ENCODE data around the gene USP43. TPM values are rescaled to one million over a fixed set of nuclear protein-coding genes. Genes with fewer than 3 reads are reported as not detected.

The USP43 gene
- total RNA-seq, 1 experiment from 2014 or later = 8.1 TPM

GRCh38 chr17:9647014-9647413 is 1.7 kb downstream of the USP43 start:
- no peaks in the 10 kb centered on the region for H4K20me1 ChIP-seq (ENCODE audit: low read length)
- no peaks in the 10 kb centered on the region for H3F3A ChIP-seq (ENCODE audit: low read length, unreplicated experiment)
- peak overlapping the region; percentile 95; the same call in 1 of the 2 replicates for H3K9ac ChIP-seq (ENCODE audit: low read length)
- H2AFZ ChIP-seq (ENCODE audit: low read length) = peak overlapping the region; percentile 29; the same call in 1 of the 2 replicates
- no peaks in the 10 kb centered on the region for H3K9me3 ChIP-seq (ENCODE audit: low read length)
- intact Hi-C loops (cut with micrococcal nuclease) = loop anchor here (10.0 kb wide), 1 partner anchor 78 kb away; no protein-coding TSS in a partner anchor
- no peaks in the 10 kb centered on the region for H3K27me3 ChIP-seq (ENCODE audit: low read length)
- no TSS peak for BruUV-seq (replicated peaks)
- peaks cover 17% of the 10 kb centered on the region; the same call in 1 of the 2 replicates for H3K4me1 ChIP-seq (ENCODE audit: insufficient read depth, low read length)
- DNase-seq (peak; percentile 78), ATAC-seq (no peak)
- H3K4me3 ChIP-seq (ENCODE audit: low read length) = peak overlapping the region; percentile 77
- no peaks in the 10 kb centered on the region for H3K9me2 ChIP-seq (replicated peaks; ENCODE audit: low read length)
- peaks cover 68% of the 10 kb centered on the region for H3K79me2 ChIP-seq (ENCODE audit: low read length)
- H3K36me3 ChIP-seq (ENCODE audit: low read depth, low read length) = no peaks in the 10 kb centered on the region
- peak overlapping the region; percentile 86 for H3K4me2 ChIP-seq (ENCODE audit: low read length)
- peak overlapping the region; percentile 37 for H3K27ac ChIP-seq (ENCODE audit: low read length)
- POLR2A ChIA-PET (ENCODE audit: unreplicated experiment) = no interaction called here
- CTCF ChIA-PET = interaction anchor here (0.6 kb wide), 1 partner anchor 94 kb away, joined by 10 read pairs; no protein-coding TSS in a partner anchor
- TF ChIP-seq EZH2 (IDR thresholded peaks at IDR 0.05; ENCODE audit: low read length, unreplicated experiment) (no peak), EZH2phosphoT487 (IDR thresholded peaks at IDR 0.05; ENCODE audit: borderline replicate concordance, low read length) (no peak), CTCF (conservative IDR thresholded peaks at IDR 0.05; ENCODE audit: low read depth, low read length) (no peak)

- peaks cover 13% of the 10 kb centered on the region; the same call in 1 of the 2 replicates for H3K4me1 ChIP-seq (ENCODE audit: insufficient read depth, low read length)
- H3K4me2 ChIP-seq (ENCODE audit: low read length) = peak overlapping the region; percentile 85
- H3F3A ChIP-seq (ENCODE audit: low read length, unreplicated experiment) = no peaks in the 10 kb centered on the region
- H3K9ac ChIP-seq (ENCODE audit: low read length) = peak overlapping the region; percentile 34; the same call in 1 of the 2 replicates
- peaks cover 80% of the 10 kb centered on the region for H3K79me2 ChIP-seq (ENCODE audit: low read length)
- intact Hi-C loops (cut with micrococcal nuclease) = loop anchor here (1.0 to 10.0 kb wide), 2 partner anchors 29 to 76 kb away; no protein-coding TSS in a partner anchor
- CTCF ChIA-PET = no interaction called here
- no peaks in the 10 kb centered on the region for H3K9me2 ChIP-seq (replicated peaks; ENCODE audit: low read length)
- peak overlapping the region; percentile 63 for H3K4me3 ChIP-seq (ENCODE audit: low read length)
- H3K9me3 ChIP-seq (ENCODE audit: low read length) = no peaks in the 10 kb centered on the region
- peak; percentile 1; the same call in 1 of the 2 replicates for ATAC-seq
- peak overlapping the region; percentile 9; the same call in 1 of the 2 replicates for H2AFZ ChIP-seq (ENCODE audit: low read length)
- DNase-seq = no peak
- H3K27me3 ChIP-seq (ENCODE audit: low read length) = no peaks in the 10 kb centered on the region
- H4K20me1 ChIP-seq (ENCODE audit: low read length) = no peaks in the 10 kb centered on the region
- H3K36me3 ChIP-seq (ENCODE audit: low read depth, low read length) = no peaks in the 10 kb centered on the region
- TF ChIP-seq EZH2 (IDR thresholded peaks at IDR 0.05; ENCODE audit: low read length, unreplicated experiment) (no peak), EZH2phosphoT487 (IDR thresholded peaks at IDR 0.05; ENCODE audit: borderline replicate concordance, low read length) (no peak), CTCF (conservative IDR thresholded peaks at IDR 0.05; ENCODE audit: low read depth, low read length) (no peak)
- no TSS peak for BruUV-seq (replicated peaks)
- H3K27ac ChIP-seq (ENCODE audit: low read length) = peak overlapping the region; percentile 72
- POLR2A ChIA-PET (ENCODE audit: unreplicated experiment) = no interaction called here
Observed at GRCh38 chr17:9648521-9649110, 3.3 kb downstream of the USP43 start.

- H3F3A ChIP-seq (ENCODE audit: low read length, unreplicated experiment) = no peaks in the 10 kb centered on the region
- no TSS peak for BruUV-seq (replicated peaks)
- no peak for DNase-seq
- H3K4me2 ChIP-seq (ENCODE audit: low read length) = no peak overlapping the region
- no peak overlapping the region for H3K9ac ChIP-seq (ENCODE audit: low read length)
- no peaks in the 10 kb centered on the region for H3K4me1 ChIP-seq (ENCODE audit: insufficient read depth, low read length)
- no peak overlapping the region for H3K27ac ChIP-seq (ENCODE audit: low read length)
- no peaks in the 10 kb centered on the region for H4K20me1 ChIP-seq (ENCODE audit: low read length)
- ChIA-PET POLR2A (ENCODE audit: unreplicated experiment) (no interaction called here), CTCF (no interaction called here)
- no peak for ATAC-seq
- H3K9me2 ChIP-seq (replicated peaks; ENCODE audit: low read length) = no peaks in the 10 kb centered on the region
- TF ChIP-seq EZH2phosphoT487 (IDR thresholded peaks at IDR 0.05; ENCODE audit: borderline replicate concordance, low read length) (no peak), CTCF (conservative IDR thresholded peaks at IDR 0.05; ENCODE audit: low read depth, low read length) (no peak)
- intact Hi-C loops (cut with micrococcal nuclease) = no loop called here
- H3K79me2 ChIP-seq (ENCODE audit: low read length) = peaks cover 6% of the 10 kb centered on the region
- H2AFZ ChIP-seq (ENCODE audit: low read length) = no peak overlapping the region
- H3K36me3 ChIP-seq (ENCODE audit: low read depth, low read length) = no peaks in the 10 kb centered on the region
- no peak overlapping the region for H3K4me3 ChIP-seq (ENCODE audit: low read length)
- H3K9me3 ChIP-seq (ENCODE audit: low read length) = no peaks in the 10 kb centered on the region
- H3K27me3 ChIP-seq (ENCODE audit: low read length) = no peaks in the 10 kb centered on the region
Observed at GRCh38 chr17:9658593-9659211, 13.4 kb downstream of the USP43 start.

Measured in PC-3 (cell line).